ENCODE data around the gene CIROP.

GRCh38 chr14:23114669-23115038 is 9.9 kb upstream of the CIROP start:
- TF ChIP-seq POLR2A (IDR thresholded peaks at IDR 0.05; ENCODE audit: low read depth, low read length) (no peak), POLR2AphosphoS5 (IDR thresholded peaks at IDR 0.05; ENCODE audit: low read depth, low read length) (no peak), TAF1 (IDR thresholded peaks at IDR 0.05; ENCODE audit: low read depth, low read length) (no peak), POU2F2 (IDR thresholded peaks at IDR 0.05; ENCODE audit: low read depth, low read length) (no peak), SPI1 (IDR thresholded peaks at IDR 0.05; ENCODE audit: low read depth, low read length) (no peak), PAX5 (IDR thresholded peaks at IDR 0.05; ENCODE audit: insufficient read depth, low read length, severe bottlenecking) (no peak)
